GM19351 (cell line): ENCODE measurements around the gene TMEM53.
A peak's percentile ranks its signal among the peaks of the same experiment; 100 is the strongest.
"Not testable (repeated sequence)": the region's sequence is repeated elsewhere in the genome, so short reads cannot be mapped to it uniquely, and the experiment has no call there.

Source experiments
- ATAC-seq: cut with Tn5 transposase; IDR thresholded peaks from one replicate; pipeline ENCODE4 v1.9.1; 2021; ENCODE audit warnings: mild to moderate bottlenecking, moderate library complexity; ENCODE audit not compliant: unreplicated experiment

The TMEM53 gene

DNA sequence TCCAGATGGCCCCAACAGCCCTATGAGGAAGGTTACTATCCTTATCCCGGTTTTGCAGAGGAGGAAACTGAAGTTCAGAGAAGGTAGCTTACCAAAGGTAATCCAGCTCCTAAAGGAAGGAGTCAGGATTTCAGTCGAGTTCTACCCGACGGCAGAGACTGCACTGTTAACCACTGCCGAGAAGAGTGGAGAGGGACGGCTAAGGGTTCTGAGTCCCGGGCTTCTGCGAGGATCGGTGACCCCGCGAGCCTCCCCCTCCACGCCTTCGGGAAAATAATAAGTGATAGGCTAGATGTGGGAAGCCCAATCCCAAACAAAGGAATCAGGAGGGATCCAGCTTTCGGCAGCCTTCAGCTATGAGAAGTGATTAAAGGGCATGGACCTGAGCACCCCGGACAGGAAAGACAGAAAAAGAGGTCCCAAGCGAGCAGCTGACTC lies 587 bp downstream of the TMEM53 start:
- no peak for ATAC-seq

GRCh38 chr1:44672961-44673674 lies 1.2 kb downstream of the TMEM53 start:
- no peak for ATAC-seq

DNA sequence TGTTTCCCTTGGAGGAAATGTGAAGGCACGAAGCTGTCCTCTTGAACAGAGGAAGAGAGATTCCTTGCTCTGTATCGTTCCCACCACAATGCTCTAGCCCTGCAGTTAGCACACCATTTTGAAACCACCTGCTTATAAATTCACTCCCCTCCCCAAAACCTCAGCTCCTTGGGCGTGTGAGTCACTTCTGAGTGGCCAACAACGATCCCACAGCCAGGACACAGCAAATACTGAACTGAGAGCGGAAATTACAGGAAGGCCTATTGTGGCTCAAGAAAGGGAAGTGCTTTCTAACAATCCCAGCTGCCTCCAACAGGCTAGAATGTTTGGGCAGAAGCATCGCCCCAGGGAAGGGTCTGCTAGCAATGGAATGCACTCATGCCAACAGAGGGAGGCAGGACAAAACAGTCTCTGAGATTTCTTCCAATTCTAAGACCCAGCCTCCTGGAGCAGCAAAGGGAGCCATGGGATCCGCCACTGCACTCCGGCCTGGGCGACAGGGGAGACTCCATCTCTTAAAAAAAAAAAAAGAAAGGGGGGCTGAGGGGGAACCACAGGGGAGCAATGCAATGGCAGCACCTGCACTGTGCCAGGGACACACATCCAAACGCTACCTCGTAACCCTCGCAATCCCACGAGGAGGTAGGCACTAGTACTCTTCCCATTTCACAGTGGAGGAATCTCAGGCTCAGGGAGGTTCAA lies 1.9 kb downstream of the TMEM53 start:
- ATAC-seq, result no peak

GRCh38 chr1:44670751-44671640 lies 3.3 kb downstream of the TMEM53 start:
- no peak for ATAC-seq

- ATAC-seq, result not testable (repeated sequence)
These were observed 7.6 kb downstream of the TMEM53 start for GRCh38 chr1:44666719-44667118.

GRCh38 chr1:44664730-44665370 lies 9.4 kb downstream of the TMEM53 start:
- ATAC-seq, result peak; percentile 69

GRCh38 chr1:44663417-44663816 lies 10.9 kb downstream of the TMEM53 start:
- ATAC-seq, result no peak

DNA sequence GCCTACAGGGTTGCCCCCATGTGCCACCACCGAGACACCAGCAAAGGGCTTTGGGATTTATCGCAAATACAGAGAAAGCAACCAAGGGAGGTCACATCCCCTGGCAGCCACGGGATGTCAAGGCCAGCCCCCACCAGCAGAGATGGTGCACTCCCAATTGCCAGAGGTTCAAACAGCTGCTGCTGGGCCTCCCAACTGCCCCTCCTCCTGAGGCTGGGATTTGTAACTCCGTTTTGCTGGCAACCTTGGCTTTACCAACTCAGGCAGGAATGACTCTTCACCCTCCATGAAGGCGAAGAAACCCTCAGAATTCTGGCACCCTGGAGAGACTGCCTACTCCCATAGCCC lies 11.6 kb downstream of the TMEM53 start:
- no peak for ATAC-seq

DNA sequence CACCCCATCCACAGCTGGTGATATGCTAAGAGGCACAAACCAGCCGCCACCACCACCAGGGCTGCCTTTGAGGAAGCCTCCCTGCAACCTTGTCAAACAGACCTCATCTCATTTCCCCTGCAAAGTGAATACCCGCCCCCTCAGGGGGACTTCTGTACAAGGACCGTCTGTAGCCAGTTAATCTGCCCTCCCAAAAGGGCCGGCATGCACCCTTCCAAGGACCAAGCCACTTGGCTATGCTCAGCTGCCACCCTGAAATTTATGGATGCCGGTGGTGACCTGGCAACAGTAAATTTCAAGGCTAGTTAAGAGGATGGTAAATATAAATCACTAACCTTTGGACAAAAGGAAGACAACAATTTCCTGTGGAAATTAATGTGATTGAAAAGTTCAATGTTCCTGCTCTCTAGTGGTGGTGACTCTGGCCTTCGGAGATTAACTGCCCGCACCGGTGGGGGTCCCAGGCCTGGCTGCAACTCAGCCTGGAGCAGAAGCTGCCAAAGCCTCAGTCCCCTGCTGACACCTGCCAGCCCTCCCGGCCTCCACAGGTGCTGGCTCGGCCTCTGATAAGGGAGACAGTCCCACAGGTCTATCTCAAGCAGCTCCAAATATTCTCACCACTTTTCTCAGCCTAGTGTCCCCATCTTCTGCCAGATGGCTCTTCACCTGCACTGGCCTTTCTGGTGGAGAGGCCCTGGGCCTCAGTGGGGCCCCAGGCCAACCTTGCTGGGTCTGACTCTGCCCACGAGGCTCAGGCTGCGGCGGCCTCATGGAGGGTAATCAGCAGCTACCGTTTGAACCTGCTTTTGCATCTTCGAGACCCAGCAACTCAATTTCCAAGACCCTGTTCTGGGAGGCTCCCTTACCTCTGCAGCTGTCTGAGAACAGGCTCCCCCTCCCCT lies 12.2 kb downstream of the TMEM53 start:
- ATAC-seq, result no peak

DNA sequence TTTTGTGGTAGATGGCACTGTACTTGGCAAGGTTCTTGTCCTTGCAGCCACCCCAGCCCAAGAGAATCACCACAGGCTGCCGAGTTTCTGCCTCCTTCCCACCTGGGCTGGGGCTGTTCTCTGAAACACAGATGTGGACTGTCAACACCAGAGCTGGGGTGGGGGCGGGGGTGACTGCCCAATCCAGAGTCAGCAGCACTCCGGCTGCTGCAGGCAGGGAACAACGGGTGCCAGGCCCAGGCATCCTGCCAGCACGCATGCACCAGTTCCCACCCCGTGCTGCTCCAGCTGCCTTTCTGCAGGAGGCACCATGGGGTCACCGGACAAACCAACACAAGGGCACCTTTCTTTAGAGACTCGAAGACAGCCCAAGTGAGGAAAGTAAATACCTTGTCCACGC lies 14.1 kb downstream of the TMEM53 start:
- no peak for ATAC-seq

GRCh38 chr1:44659566-44659965 lies 14.7 kb downstream of the TMEM53 start:
- ATAC-seq, result no peak

DNA sequence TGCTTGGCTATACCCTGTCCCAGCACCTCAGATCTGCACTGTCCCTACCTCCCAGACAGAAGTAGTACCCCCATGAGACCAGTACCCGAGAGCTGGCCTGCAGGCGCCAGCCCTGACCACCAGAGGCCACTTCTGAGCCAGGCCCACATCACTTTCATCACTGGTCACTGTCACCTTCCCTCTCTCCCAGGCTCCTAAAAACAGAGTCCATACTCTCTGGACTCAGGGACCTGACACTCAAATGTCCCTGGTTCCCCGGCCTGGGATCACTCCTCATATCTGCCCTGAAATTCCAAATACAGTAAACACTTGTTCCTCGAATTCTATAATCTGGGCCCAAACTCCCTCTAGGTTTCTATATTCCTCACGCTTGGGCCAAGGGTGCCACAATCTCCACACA lies 18.7 kb downstream of the TMEM53 start:
- ATAC-seq, result no peak

GRCh38 chr1:44654621-44655187 lies 19.6 kb downstream of the TMEM53 start:
- no peak for ATAC-seq

GRCh38 chr1:44653107-44653964 lies 20.9 kb downstream of the TMEM53 start:
- ATAC-seq, result no peak

GRCh38 chr1:44652445-44653106 lies 21.7 kb downstream of the TMEM53 start:
- peak; percentile 63 for ATAC-seq

GRCh38 chr1:44651069-44651468 lies 23.2 kb downstream of the TMEM53 start:
- ATAC-seq, result no peak

GRCh38 chr1:44650159-44650831 lies 24.0 kb downstream of the TMEM53 start:
- ATAC-seq, result no peak

- no peak for ATAC-seq
These were observed 24.5 kb downstream of the TMEM53 start for GRCh38 chr1:44649788-44650158.
